ENCODE measurements around the gene BMP4. TPM values are rescaled to one million over a fixed set of nuclear protein-coding genes. Genes with fewer than 3 reads are reported as not detected.

Gene BMP4
- total RNA-seq, 1 experiment from 2014 or later: 0.87 TPM

DNA sequence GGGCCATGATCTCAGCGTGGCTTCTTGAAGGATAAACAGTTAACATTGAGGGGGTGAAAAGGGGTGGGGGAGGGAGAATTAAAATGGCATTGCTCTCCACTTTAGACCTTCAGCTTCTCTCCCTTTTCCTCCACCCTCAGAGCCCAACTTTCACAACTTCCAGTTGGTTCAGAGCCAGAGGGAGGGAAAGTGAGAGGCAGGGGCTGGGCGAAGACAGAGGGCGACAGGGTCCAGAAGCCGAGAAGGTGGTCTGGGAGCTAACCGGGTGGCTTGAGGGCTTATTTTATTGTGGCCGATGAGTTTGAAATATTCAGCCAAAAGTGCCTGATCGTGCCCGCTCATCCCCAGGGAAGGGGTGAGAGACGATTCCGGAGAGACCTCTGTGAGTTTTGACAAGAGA, 4.1 kb downstream of the BMP4 start:
- CTCF ChIA-PET: no interaction called here
- in situ Hi-C loops (cut with HindIII; ENCODE audit: low pct_unique_long_range_greater_than_20kb, low sequenced_read_pairs): no loop called here

DNA sequence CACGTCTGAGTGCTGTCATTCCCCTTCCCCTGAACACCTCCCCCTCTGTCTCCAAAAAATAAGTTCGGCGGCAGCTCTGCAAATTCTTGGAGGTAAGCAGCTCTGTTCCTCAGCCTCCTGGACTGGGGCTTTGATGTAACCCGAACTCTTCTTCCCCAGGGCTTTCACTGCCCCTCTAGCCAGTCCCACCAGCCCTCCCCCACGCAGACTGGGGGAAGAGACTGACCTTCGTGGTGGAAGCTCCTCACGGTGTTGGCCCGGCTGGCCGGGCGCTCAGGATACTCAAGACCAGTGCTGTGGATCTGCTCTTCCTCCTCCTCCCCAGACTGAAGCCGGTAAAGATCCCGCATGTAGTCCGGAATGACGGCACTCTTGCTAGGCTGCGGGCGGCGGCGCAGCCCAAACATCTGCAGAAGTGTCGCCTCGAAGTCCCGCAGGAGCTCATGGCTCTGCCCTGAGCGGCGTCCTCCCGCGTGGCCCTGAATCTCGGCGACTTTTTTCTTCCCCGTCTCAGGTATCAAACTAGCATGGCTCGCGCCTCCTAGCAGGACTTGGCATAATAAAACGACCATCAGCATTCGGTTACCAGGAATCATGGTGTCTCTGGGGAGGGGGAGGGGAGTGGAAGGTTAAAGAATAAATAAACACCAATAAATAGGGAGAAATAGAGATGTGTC, 4.9 kb downstream of the BMP4 start:
- CTCF ChIA-PET: no interaction called here
- H3K9me3 ChIP-seq (ENCODE audit: control insufficient read depth, insufficient read depth, low read depth, low read length): no peaks in the 10 kb centered on the region
- in situ Hi-C loops (cut with HindIII; ENCODE audit: low pct_unique_long_range_greater_than_20kb, low sequenced_read_pairs) (no loop called here), intact Hi-C loops (cut with micrococcal nuclease; ENCODE audit: unreplicated experiment) (no loop called here)
- peaks cover 14% of the 10 kb centered on the region; the same call in 1 of the 2 replicates for H3K36me3 ChIP-seq (ENCODE audit: control insufficient read depth, insufficient read depth, low read length)
- H3K27me3 ChIP-seq (ENCODE audit: control insufficient read depth, insufficient read depth, low read length): peaks cover 18% of the 10 kb centered on the region
- H3K27ac ChIP-seq (ENCODE audit: low read length): no peak overlapping the region
- BruUV-seq (replicated peaks): no TSS peak
- POLR2A ChIA-PET: no interaction called here
- DNase-seq (ENCODE audit: low read depth, low spot score): no peak
- 0 out of 2 replicates have a peak, but pooled peaks cover 3% of the 10 kb centered on the region for H3K4me1 ChIP-seq (ENCODE audit: control insufficient read depth, insufficient read depth, low read length)
- no peak overlapping the region for H3K4me3 ChIP-seq (ENCODE audit: low read depth in 2 of 2, low read length in 2 of 2)
- TF ChIP-seq, protein P1, sequence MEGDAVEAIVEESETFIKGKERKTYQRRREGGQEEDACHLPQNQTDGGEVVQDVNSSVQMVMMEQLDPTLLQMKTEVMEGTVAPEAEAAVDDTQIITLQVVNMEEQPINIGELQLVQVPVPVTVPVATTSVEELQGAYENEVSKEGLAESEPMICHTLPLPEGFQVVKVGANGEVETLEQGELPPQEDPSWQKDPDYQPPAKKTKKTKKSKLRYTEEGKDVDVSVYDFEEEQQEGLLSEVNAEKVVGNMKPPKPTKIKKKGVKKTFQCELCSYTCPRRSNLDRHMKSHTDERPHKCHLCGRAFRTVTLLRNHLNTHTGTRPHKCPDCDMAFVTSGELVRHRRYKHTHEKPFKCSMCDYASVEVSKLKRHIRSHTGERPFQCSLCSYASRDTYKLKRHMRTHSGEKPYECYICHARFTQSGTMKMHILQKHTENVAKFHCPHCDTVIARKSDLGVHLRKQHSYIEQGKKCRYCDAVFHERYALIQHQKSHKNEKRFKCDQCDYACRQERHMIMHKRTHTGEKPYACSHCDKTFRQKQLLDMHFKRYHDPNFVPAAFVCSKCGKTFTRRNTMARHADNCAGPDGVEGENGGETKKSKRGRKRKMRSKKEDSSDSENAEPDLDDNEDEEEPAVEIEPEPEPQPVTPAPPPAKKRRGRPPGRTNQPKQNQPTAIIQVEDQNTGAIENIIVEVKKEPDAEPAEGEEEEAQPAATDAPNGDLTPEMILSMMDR (IDR thresholded peaks at IDR 0.05): no peak
- TF ChIP-seq SIN3A (IDR thresholded peaks at IDR 0.05; ENCODE audit: borderline replicate concordance, insufficient read depth, low read depth, low read length) (no peak), POLR2AphosphoS5 (IDR thresholded peaks at IDR 0.05; ENCODE audit: low read depth, low read length) (no peak), TCF7L2 (IDR thresholded peaks at IDR 0.05; ENCODE audit: low read depth, low read length) (no peak)
- TF ChIP-seq, protein P2, sequence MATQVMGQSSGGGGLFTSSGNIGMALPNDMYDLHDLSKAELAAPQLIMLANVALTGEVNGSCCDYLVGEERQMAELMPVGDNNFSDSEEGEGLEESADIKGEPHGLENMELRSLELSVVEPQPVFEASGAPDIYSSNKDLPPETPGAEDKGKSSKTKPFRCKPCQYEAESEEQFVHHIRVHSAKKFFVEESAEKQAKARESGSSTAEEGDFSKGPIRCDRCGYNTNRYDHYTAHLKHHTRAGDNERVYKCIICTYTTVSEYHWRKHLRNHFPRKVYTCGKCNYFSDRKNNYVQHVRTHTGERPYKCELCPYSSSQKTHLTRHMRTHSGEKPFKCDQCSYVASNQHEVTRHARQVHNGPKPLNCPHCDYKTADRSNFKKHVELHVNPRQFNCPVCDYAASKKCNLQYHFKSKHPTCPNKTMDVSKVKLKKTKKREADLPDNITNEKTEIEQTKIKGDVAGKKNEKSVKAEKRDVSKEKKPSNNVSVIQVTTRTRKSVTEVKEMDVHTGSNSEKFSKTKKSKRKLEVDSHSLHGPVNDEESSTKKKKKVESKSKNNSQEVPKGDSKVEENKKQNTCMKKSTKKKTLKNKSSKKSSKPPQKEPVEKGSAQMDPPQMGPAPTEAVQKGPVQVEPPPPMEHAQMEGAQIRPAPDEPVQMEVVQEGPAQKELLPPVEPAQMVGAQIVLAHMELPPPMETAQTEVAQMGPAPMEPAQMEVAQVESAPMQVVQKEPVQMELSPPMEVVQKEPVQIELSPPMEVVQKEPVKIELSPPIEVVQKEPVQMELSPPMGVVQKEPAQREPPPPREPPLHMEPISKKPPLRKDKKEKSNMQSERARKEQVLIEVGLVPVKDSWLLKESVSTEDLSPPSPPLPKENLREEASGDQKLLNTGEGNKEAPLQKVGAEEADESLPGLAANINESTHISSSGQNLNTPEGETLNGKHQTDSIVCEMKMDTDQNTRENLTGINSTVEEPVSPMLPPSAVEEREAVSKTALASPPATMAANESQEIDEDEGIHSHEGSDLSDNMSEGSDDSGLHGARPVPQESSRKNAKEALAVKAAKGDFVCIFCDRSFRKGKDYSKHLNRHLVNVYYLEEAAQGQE (IDR thresholded peaks at IDR 0.05; ENCODE audit: insufficient read depth in 1 of 2, low read depth in 2 of 2, low read length in 1 of 2): no peak
- no peak for ATAC-seq

More for the DNA sequence above, 4.1 kb downstream of the BMP4 start:
- BruUV-seq (replicated peaks): no TSS peak
- POLR2A ChIA-PET: no interaction called here
- no peak overlapping the region for H3K4me3 ChIP-seq (ENCODE audit: low read depth in 2 of 2, low read length in 2 of 2)
- peaks cover 16% of the 10 kb centered on the region for H3K27me3 ChIP-seq (ENCODE audit: control insufficient read depth, insufficient read depth, low read length)
- TF ChIP-seq, protein P1 (IDR thresholded peaks at IDR 0.05): no peak
- TF ChIP-seq, protein P2 (IDR thresholded peaks at IDR 0.05; ENCODE audit: insufficient read depth in 1 of 2, low read depth in 2 of 2, low read length in 1 of 2): no peak
- TF ChIP-seq SIN3A (IDR thresholded peaks at IDR 0.05; ENCODE audit: borderline replicate concordance, insufficient read depth, low read depth, low read length): no peak
- TF ChIP-seq TCF7L2 (IDR thresholded peaks at IDR 0.05; ENCODE audit: low read depth, low read length): no peak
- TF ChIP-seq POLR2AphosphoS5 (IDR thresholded peaks at IDR 0.05; ENCODE audit: low read depth, low read length): no peak
- no peak for ATAC-seq
- H3K27ac ChIP-seq (ENCODE audit: low read length): no peak overlapping the region
- peaks cover 14% of the 10 kb centered on the region; the same call in 1 of the 2 replicates for H3K36me3 ChIP-seq (ENCODE audit: control insufficient read depth, insufficient read depth, low read length)
- H3K4me1 ChIP-seq (ENCODE audit: control insufficient read depth, insufficient read depth, low read length): 0 out of 2 replicates have a peak, but pooled peaks cover 3% of the 10 kb centered on the region
- no peak for DNase-seq (ENCODE audit: low read depth, low spot score)
- H3K9me3 ChIP-seq (ENCODE audit: control insufficient read depth, insufficient read depth, low read depth, low read length): no peaks in the 10 kb centered on the region
- intact Hi-C loops (cut with micrococcal nuclease; ENCODE audit: unreplicated experiment): no loop called here
